ENCODE data around the gene PALM. TPM values are rescaled to one million over a fixed set of nuclear protein-coding genes. Genes with fewer than 3 reads are reported as not detected.
A peak's percentile ranks its signal among the peaks of the same experiment; 100 is the strongest.

Gene PALM
- total and polyA plus RNA-seq, 9 of the 15 experiments (the other 6 are each of a cell fraction or from before 2014, with no cell fraction given) = 0.04 to 6.6 (median 1.7) TPM

- Histone ChIP-seq H3K9ac (ENCODE audit: insufficient read depth in 1 of 2, low read depth in 2 of 2, low read length in 2 of 2) (peak overlapping the region in 1 of 2 experiments; percentile 83; a peak in 2 of 4 replicates), H3K4me3 (no peak overlapping the region), H3K4me2 (ENCODE audit: insufficient read depth, low read length) (no peak overlapping the region), H3K4me1 (replicated peaks in 1 of 2; ENCODE audit: control insufficient read depth in 2 of 2, insufficient read depth in 2 of 2, low read length in 2 of 2) (peaks cover 5 to 61% of the 10 kb centered on the region in 2 experiments; a peak in 4 of 5 replicates), H4K20me1 (replicated peaks; ENCODE audit: control insufficient read depth, insufficient read depth, low read length) (no peaks in the 10 kb centered on the region), H3K79me2 (ENCODE audit: control insufficient read depth, insufficient read depth, low read length) (peaks cover 8% of the 10 kb centered on the region), H3K27me3 (ENCODE audit: control insufficient read depth in 2 of 2, insufficient read depth in 2 of 2, low read length in 2 of 2) (no peaks in the 10 kb centered on the region), H3K9me3 (replicated peaks; ENCODE audit: control insufficient read depth, insufficient read depth, low read depth, low read length) (no peaks in the 10 kb centered on the region), H3K27ac (ENCODE audit: extremely low read depth, low read depth, low read length) (no peak overlapping the region), H3K36me3 (ENCODE audit: control insufficient read depth, insufficient read depth, low read length) (no peaks in the 10 kb centered on the region), H3K9me1 (ENCODE audit: control insufficient read depth, insufficient read depth, low read length) (peaks cover 7% of the 10 kb centered on the region), H2AFZ (ENCODE audit: low read depth, low read length) (no peak overlapping the region)
- CTCF ChIA-PET (ENCODE audit: low intra/inter-chr PET ratio) = no interaction called here
- DNase-seq (ENCODE audit: extremely low read depth in 1 of 4, low spot score in 3 of 4) = no peak
- no peak for FAIRE-seq
- 59% methylated on average over 22 of the region's 25 CpGs for WGBS (ENCODE audit: insufficient coverage, low coverage, missing lambda C conversion rate)
- no peak for ATAC-seq
- TF ChIP-seq CBX1 (IDR thresholded peaks at IDR 0.05; ENCODE audit: low read depth) = no peak
- no peak for TF ChIP-seq ZNF133 (CRISPR knock-in tag; IDR thresholded peaks at IDR 0.05)
- TF ChIP-seq CHD1 (IDR thresholded peaks at IDR 0.05; ENCODE audit: low read length) = no peak
- no peak for TF ChIP-seq ZHX1 (conservative IDR thresholded peaks at IDR 0.05; ENCODE audit: low read length)
- TF ChIP-seq KDM4B (IDR thresholded peaks at IDR 0.05; ENCODE audit: borderline replicate concordance in 2 of 2, low read depth in 1 of 2) = no peak
- intact Hi-C loops (cut with micrococcal nuclease) (no loop called here), in situ Hi-C loops (cut with MboI) (no loop called here)
- POLR2A ChIA-PET = no interaction called here
- no TSS peak for BruUV-seq (replicated peaks)
Measured at GRCh38 chr19:682678-683320, 25.9 kb upstream of the PALM start.

All from K562 (cell line).